ENCODE measurements around the gene ENGASE.

Gene ENGASE

DNA sequence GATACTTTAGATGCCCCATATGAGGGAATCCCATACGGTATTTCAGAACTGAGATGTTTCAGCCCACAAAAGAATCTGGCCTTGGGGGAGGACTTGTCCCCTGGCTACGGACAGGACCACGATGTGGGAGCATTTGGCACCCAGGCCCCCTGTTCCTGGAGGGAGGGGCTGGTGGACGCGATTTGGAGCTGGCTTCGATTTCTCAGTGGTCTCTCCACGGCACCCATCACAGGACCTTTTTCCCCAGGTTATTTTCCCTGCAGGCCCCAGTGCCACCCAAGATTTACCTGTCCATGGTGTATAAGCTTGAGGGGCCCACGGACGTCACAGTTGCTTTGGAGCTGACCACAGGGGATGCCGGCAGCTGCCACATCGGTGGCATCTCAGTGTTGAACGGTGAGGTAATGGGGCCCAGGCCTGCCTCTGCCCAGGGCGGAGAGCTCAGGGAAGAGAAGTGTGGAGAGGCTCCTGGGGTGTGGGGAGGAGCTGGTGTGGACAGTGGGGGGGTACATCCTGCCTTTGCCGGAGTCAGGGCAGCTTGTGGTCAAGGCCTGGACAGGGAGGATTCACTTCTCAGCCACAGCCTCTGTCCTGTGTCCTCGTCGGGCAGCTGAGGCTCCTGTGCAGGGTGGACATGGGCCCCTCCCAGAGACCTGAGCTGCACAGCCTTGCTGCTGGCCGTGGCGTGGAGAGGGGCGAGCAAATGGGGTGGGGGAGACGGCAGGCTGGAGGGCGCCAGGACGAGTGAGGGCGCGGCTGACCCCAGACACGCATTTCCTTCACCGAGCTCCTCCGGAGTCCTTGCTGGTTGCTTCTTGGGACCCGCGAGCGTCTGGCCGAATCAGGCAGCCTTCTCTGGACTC lies 9.9 kb downstream of the ENGASE start:
- H3K36me3 ChIP-seq, result peaks cover 29% of the 10 kb centered on the region
- H3K4me3 ChIP-seq (ENCODE audit: low read depth in 1 of 2, low read length in 1 of 2), result no peak overlapping the region
- TF ChIP-seq, protein P1, sequence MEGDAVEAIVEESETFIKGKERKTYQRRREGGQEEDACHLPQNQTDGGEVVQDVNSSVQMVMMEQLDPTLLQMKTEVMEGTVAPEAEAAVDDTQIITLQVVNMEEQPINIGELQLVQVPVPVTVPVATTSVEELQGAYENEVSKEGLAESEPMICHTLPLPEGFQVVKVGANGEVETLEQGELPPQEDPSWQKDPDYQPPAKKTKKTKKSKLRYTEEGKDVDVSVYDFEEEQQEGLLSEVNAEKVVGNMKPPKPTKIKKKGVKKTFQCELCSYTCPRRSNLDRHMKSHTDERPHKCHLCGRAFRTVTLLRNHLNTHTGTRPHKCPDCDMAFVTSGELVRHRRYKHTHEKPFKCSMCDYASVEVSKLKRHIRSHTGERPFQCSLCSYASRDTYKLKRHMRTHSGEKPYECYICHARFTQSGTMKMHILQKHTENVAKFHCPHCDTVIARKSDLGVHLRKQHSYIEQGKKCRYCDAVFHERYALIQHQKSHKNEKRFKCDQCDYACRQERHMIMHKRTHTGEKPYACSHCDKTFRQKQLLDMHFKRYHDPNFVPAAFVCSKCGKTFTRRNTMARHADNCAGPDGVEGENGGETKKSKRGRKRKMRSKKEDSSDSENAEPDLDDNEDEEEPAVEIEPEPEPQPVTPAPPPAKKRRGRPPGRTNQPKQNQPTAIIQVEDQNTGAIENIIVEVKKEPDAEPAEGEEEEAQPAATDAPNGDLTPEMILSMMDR (IDR thresholded peaks at IDR 0.05), result no peak
- H3K4me1 ChIP-seq (ENCODE audit: control insufficient read depth in 1 of 2, insufficient read depth in 1 of 2, low read depth in 1 of 2, low read length in 1 of 2), result no peaks in the 10 kb centered on the region
- no peak overlapping the region for H3K27ac ChIP-seq
- H3K27me3 ChIP-seq, result no peaks in the 10 kb centered on the region
- no peaks in the 10 kb centered on the region for H3K9me3 ChIP-seq

- H3K27me3 ChIP-seq, result no peaks in the 10 kb centered on the region
- TF ChIP-seq, protein P1 (IDR thresholded peaks at IDR 0.05), result no peak
- H3K27ac ChIP-seq, result no peak overlapping the region
- H3K4me1 ChIP-seq (ENCODE audit: control insufficient read depth in 1 of 2, insufficient read depth in 1 of 2, low read depth in 1 of 2, low read length in 1 of 2), result no peaks in the 10 kb centered on the region
- no peak overlapping the region for H3K4me3 ChIP-seq (ENCODE audit: low read depth in 1 of 2, low read length in 1 of 2)
- no peaks in the 10 kb centered on the region for H3K9me3 ChIP-seq
- H3K36me3 ChIP-seq, result peaks cover 21% of the 10 kb centered on the region
Measured at GRCh38 chr17:79085154-79085920, 10.7 kb downstream of the ENGASE start.

GRCh38 chr17:79085921-79086551 lies 11.4 kb downstream of the ENGASE start:
- H3K4me1 ChIP-seq (ENCODE audit: control insufficient read depth in 1 of 2, insufficient read depth in 1 of 2, low read depth in 1 of 2, low read length in 1 of 2), result no peaks in the 10 kb centered on the region
- no peaks in the 10 kb centered on the region for H3K9me3 ChIP-seq
- H3K4me3 ChIP-seq (ENCODE audit: low read depth in 1 of 2, low read length in 1 of 2), result no peak overlapping the region
- TF ChIP-seq, protein P1 (IDR thresholded peaks at IDR 0.05), result no peak
- H3K27ac ChIP-seq, result no peak overlapping the region
- H3K36me3 ChIP-seq, result peaks cover 18% of the 10 kb centered on the region
- H3K27me3 ChIP-seq, result no peaks in the 10 kb centered on the region

DNA sequence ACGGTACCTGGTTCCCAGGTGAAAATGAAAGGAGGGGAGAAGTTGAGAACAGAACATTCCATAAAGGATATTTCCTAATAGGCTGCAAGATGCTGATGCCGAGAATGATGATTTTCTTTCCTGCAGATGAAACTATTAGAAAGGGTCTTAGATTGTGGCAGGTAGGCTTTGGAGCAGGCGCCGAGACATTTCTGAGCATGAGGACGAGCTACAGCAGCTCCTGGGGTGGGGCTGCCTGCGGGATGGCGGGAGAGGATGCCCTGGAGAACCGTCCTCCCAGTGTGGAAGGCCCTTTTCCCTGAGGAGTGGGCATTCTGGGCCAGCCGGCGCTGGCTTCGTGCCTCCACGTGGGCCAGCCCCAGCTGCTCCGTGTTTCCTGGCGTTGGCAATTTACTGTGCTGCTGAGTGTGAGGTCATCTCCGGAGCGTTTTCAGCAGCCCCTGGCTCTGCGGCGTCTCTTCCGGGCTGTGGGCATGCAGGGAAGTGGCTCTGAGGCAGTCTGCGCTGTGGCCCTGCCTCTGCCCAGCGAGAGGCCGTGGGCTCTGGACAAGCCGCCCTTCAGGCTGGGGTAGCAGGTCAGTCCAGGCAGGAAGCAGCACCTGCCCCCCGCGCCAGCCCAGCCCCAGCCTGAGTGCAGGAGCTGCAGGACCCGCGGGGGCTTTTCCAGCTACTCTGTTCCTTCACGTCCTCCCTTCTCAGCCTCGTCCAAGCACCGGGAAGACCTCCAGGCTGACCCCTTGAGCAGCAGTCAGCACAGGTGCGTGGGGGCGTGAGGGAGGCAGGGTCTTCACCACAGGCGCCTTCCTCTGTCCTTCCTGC lies 12.2 kb downstream of the ENGASE start:
- H3K36me3 ChIP-seq, result peaks cover 18% of the 10 kb centered on the region
- H3K27me3 ChIP-seq, result no peaks in the 10 kb centered on the region
- no peaks in the 10 kb centered on the region for H3K9me3 ChIP-seq
- no peak overlapping the region for H3K27ac ChIP-seq
- H3K4me1 ChIP-seq (ENCODE audit: control insufficient read depth in 1 of 2, insufficient read depth in 1 of 2, low read depth in 1 of 2, low read length in 1 of 2), result no peaks in the 10 kb centered on the region
- no peak overlapping the region for H3K4me3 ChIP-seq (ENCODE audit: low read depth in 1 of 2, low read length in 1 of 2)
- TF ChIP-seq, protein P1 (IDR thresholded peaks at IDR 0.05), result no peak

Data from neutrophil (primary cell).